Measurements from ENCODE around the gene SGPP1.

GRCh38 chr14:63654346-63654745, 73.5 kb downstream of the SGPP1 start:
- TF ChIP-seq POLR2A (IDR thresholded peaks at IDR 0.05; ENCODE audit: control extremely low read depth in 1 of 2, low read depth in 2 of 2, low read length in 2 of 2) (no peak), CTCF (IDR thresholded peaks at IDR 0.05; ENCODE audit: control extremely low read depth in 1 of 3, insufficient read depth in 1 of 3, low read depth in 1 of 3, low read length in 3 of 3) (no peak), SP1 (IDR thresholded peaks at IDR 0.05; ENCODE audit: low read depth, low read length) (no peak), MAFK (IDR thresholded peaks at IDR 0.05; ENCODE audit: low read depth, low read length) (no peak), SP2 (IDR thresholded peaks at IDR 0.05; ENCODE audit: low read length) (no peak), JUND (IDR thresholded peaks at IDR 0.05; ENCODE audit: low read length) (no peak), POLR2AphosphoS5 (IDR thresholded peaks at IDR 0.05; ENCODE audit: low read depth, low read length) (no peak), POU5F1 (IDR thresholded peaks at IDR 0.05; ENCODE audit: low read depth, low read length) (no peak), EZH2 (IDR thresholded peaks at IDR 0.05; ENCODE audit: low read depth, low read length, severe bottlenecking) (no peak), CBX8 (IDR thresholded peaks at IDR 0.05; ENCODE audit: borderline replicate concordance, low read depth, low read length) (no peak), CREB1 (IDR thresholded peaks at IDR 0.05) (no peak), RFX5 (IDR thresholded peaks at IDR 0.05; ENCODE audit: borderline replicate concordance, low read depth, low read length) (no peak), ATF3 (IDR thresholded peaks at IDR 0.05; ENCODE audit: insufficient read depth, low read depth, low read length) (no peak), HDAC6 (IDR thresholded peaks at IDR 0.05; ENCODE audit: low read depth, low read length) (no peak)
